ENCODE measurements around the gene PLEKHB2. TPM values are rescaled to one million over a fixed set of nuclear protein-coding genes. Genes with fewer than 3 reads are reported as not detected.

Gene PLEKHB2
- polyA plus RNA-seq, 2 of the 4 experiments (the other 2 are of a cell fraction): 57.5 to 76.6 TPM

DNA sequence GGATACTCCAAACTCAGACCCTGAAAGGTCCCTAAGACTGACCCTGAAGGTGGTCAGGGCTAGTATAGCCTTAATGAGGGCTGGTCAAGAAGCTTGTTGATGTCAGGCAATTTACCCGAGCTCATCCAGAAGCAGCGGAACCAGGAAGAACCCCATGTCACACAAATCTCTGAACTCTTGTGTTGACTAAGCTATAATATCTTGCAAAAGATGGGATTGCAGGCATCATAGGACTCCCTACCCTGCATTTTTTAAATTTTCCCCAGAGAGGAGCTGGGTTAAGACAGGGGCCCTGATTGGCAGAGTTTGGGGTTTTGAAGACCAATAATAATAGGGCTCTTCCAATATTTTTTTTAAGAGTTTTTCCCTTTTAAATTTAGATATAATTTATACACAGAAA lies 2.0 kb upstream of the PLEKHB2 start:
- Histone ChIP-seq H3K4me2 (no peak overlapping the region), H3K9me3 (no peaks in the 10 kb centered on the region), H3K27ac (peak overlapping the region in 1 of 2 experiments; percentile 98; a peak in 2 of 6 replicates), H3K4me1 (peaks cover 19% of the 10 kb centered on the region), H3K4me3 (no peak overlapping the region)
- WGBS (ENCODE audit: missing lambda C conversion rate): 92% methylated on average over 2 of the region's 2 CpGs
- DNase-seq (ENCODE audit: low read depth in 1 of 2, low spot score in 1 of 2) (no peak), FAIRE-seq (no peak), ATAC-seq (no peak)
- TF ChIP-seq HMGXB4 (CRISPR knock-in tag; IDR thresholded peaks at IDR 0.05; ENCODE audit: borderline replicate concordance): no peak
- no peak for TF ChIP-seq MAFK (IDR thresholded peaks at IDR 0.05; ENCODE audit: partially characterized antibody)
- ChIA-PET CTCF (interaction anchor here (0.7 kb wide), 1 partner anchor 381 kb away, joined by 3 read pairs; no protein-coding TSS in a partner anchor), POLR2A (interaction anchor here (4.5 kb wide), 1 partner anchor 10 kb away, joined by 43 read pairs; the partner anchor contains the start of gene FAM168B)

GRCh38 chr2:131104487-131105155 lies 515 bp upstream of the PLEKHB2 start:
- ChIA-PET POLR2A (interaction anchor here (0.6 to 4.5 kb wide), 3 partner anchors 11 to 22 kb away, joined by 3 to 43 read pairs (median 3); partner anchors contain the start of gene FAM168B), CTCF (interaction anchor here (1.0 to 2.0 kb wide), 5 partner anchors 12 to 307 kb away, joined by 3 to 9 read pairs (median 3); partner anchors contain the start of gene FAM168B)
- DNase-seq (ENCODE audit: low read depth in 1 of 2, low spot score in 1 of 2): peak; percentile 63 to 91
- peak overlapping the region; percentile 88 for H3K4me2 ChIP-seq
- under 1% methylated on average over 20 of the region's 20 CpGs for WGBS (ENCODE audit: missing lambda C conversion rate)
- TF ChIP-seq E2F6 (IDR thresholded peaks at IDR 0.05; ENCODE audit: borderline replicate concordance, low read depth): 0 out of 2 replicates have a peak, but pooled peaks have one; percentile 47
- TF ChIP-seq MAFK (IDR thresholded peaks at IDR 0.05; ENCODE audit: partially characterized antibody): peak; percentile 30
- no peak for TF ChIP-seq HOXB13 (CRISPR knock-in tag; IDR thresholded peaks at IDR 0.05; ENCODE audit: low read depth)
- no peak for TF ChIP-seq SREBF2 (IDR thresholded peaks at IDR 0.05)
- peak; percentile 17 to 25; a peak in 1 of 4 replicates for TF ChIP-seq CEBPB (IDR thresholded peaks at IDR 0.05)
- no peak for TF ChIP-seq CHD2 (IDR thresholded peaks at IDR 0.05; ENCODE audit: low read length, partially characterized antibody)
- 0 out of 2 replicates have a peak, but pooled peaks have one; percentile 29 for TF ChIP-seq TP53 (CRISPR knock-in tag; IDR thresholded peaks at IDR 0.05)
- TF ChIP-seq PBX3 (IDR thresholded peaks at IDR 0.05): peak; percentile 60; the same call in 1 of the 2 replicates
- TF ChIP-seq MAZ (IDR thresholded peaks at IDR 0.05; ENCODE audit: borderline replicate concordance, low read depth, low read length): no peak
- no peak for TF ChIP-seq BHLHE40 (IDR thresholded peaks at IDR 0.05; ENCODE audit: low read depth, low read length)
- TF ChIP-seq ESRRA (IDR thresholded peaks at IDR 0.05; ENCODE audit: borderline replicate concordance, low read length): peak; percentile 66; the same call in 1 of the 2 replicates
- no peak for TF ChIP-seq POLR2AphosphoS2 (conservative IDR thresholded peaks at IDR 0.05; ENCODE audit: low read length)
- no peak for TF ChIP-seq FOSL2 (IDR thresholded peaks at IDR 0.05)
- TF ChIP-seq FOSL2 (CRISPR knock-in tag; IDR thresholded peaks at IDR 0.05): peak; percentile 67
- TF ChIP-seq, protein P1, sequence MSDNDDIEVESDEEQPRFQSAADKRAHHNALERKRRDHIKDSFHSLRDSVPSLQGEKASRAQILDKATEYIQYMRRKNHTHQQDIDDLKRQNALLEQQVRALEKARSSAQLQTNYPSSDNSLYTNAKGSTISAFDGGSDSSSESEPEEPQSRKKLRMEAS (IDR thresholded peaks at IDR 0.05): peak; percentile 65
- no peak for TF ChIP-seq RAD21 (conservative IDR thresholded peaks at IDR 0.05 in 1 of 2, IDR thresholded peaks at IDR 0.05 in 1 of 2)
- TF ChIP-seq NPAS2 (CRISPR knock-in tag; IDR thresholded peaks at IDR 0.05; ENCODE audit: borderline replicate concordance): peak; percentile 68; the same call in 1 of the 2 replicates
- TF ChIP-seq GATA3 (IDR thresholded peaks at IDR 0.05; ENCODE audit: borderline replicate concordance): 0 out of 2 replicates have a peak, but pooled peaks have one; percentile 8
- peak; percentile 87 to 88 for ATAC-seq
- peaks cover 19% of the 10 kb centered on the region for H3K4me1 ChIP-seq
- H3K4me3 ChIP-seq: peak overlapping the region; percentile 95
- H3K9me3 ChIP-seq: no peaks in the 10 kb centered on the region
- peak overlapping the region; percentile 89 to 98 for H3K27ac ChIP-seq
- FAIRE-seq: no peak

All from A549 (cell line).